ENCODE measurements around the gene GPATCH1.
"Not testable (repeated sequence)": the region's sequence is repeated elsewhere in the genome, so short reads cannot be mapped to it uniquely, and the experiment has no call there.

Gene GPATCH1

GRCh38 chr19:33080761-33081681 lies at the start of gene GPATCH1:
GPATCH1 (plus strand) TSS chr19:33081181; CDS start chr19:33081194, 13 bp downstream.
- DNase-seq (ENCODE audit: low read depth in 2 of 2), result peak; percentile 72 to 82

GRCh38 chr19:33032218-33032781 lies 48.7 kb upstream of the GPATCH1 start:
- no peak for DNase-seq (ENCODE audit: low read depth in 2 of 2)

- DNase-seq (ENCODE audit: low read depth in 2 of 2), result no peak
Measured at GRCh38 chr19:33035461-33035860, 45.5 kb upstream of the GPATCH1 start.

GRCh38 chr19:33036370-33037167 lies 44.4 kb upstream of the GPATCH1 start:
- not testable (repeated sequence) for DNase-seq (ENCODE audit: low read depth in 2 of 2)

GRCh38 chr19:33037168-33038025 lies 43.6 kb upstream of the GPATCH1 start:
- peak in 1 of 2 donors; percentile 9 for DNase-seq (ENCODE audit: low read depth in 2 of 2)

GRCh38 chr19:33039108-33039599 lies 41.8 kb upstream of the GPATCH1 start:
- DNase-seq (ENCODE audit: low read depth in 2 of 2), result no peak

- DNase-seq (ENCODE audit: low read depth in 2 of 2), result no peak
Measured at GRCh38 chr19:33039815-33040214, 41.2 kb upstream of the GPATCH1 start.

GRCh38 chr19:33040994-33041827 lies 39.8 kb upstream of the GPATCH1 start:
- no peak for DNase-seq (ENCODE audit: low read depth in 2 of 2)

GRCh38 chr19:33041828-33042160 lies 39.2 kb upstream of the GPATCH1 start:
- DNase-seq (ENCODE audit: low read depth in 2 of 2), result not testable (repeated sequence)

- DNase-seq (ENCODE audit: low read depth in 2 of 2), result no peak
Measured at GRCh38 chr19:33047422-33047821, 33.6 kb upstream of the GPATCH1 start.

- no peak for DNase-seq (ENCODE audit: low read depth in 2 of 2)
Measured at GRCh38 chr19:33048806-33049676, 31.9 kb upstream of the GPATCH1 start.

- DNase-seq (ENCODE audit: low read depth in 2 of 2), result no peak
Measured at GRCh38 chr19:33050110-33050509, 30.9 kb upstream of the GPATCH1 start.

GRCh38 chr19:33052352-33052972 lies 28.5 kb upstream of the GPATCH1 start:
- DNase-seq (ENCODE audit: low read depth in 2 of 2), result no peak

GRCh38 chr19:33054623-33055022 lies 26.4 kb upstream of the GPATCH1 start:
- DNase-seq (ENCODE audit: low read depth in 2 of 2), result no peak

- no peak for DNase-seq (ENCODE audit: low read depth in 2 of 2)
Measured at GRCh38 chr19:33055718-33056117, 25.3 kb upstream of the GPATCH1 start.

- no peak for DNase-seq (ENCODE audit: low read depth in 2 of 2)
Measured at GRCh38 chr19:33060586-33060985, 20.4 kb upstream of the GPATCH1 start.

- DNase-seq (ENCODE audit: low read depth in 2 of 2), result no peak
Measured at GRCh38 chr19:33062902-33063301, 18.1 kb upstream of the GPATCH1 start.

GRCh38 chr19:33063356-33063752 lies 17.6 kb upstream of the GPATCH1 start:
- DNase-seq (ENCODE audit: low read depth in 2 of 2), result no peak

All from stimulated activated CD4-positive, alpha-beta T cell treated with anti-CD3 and anti-CD28 coated beads, Interleukin-15, amount 100 ng/mL, for 48 hours (primary cell).